NCI-H2107 treated with DMSO at 0.1 percent for 48 hours (cell line): Measurements from ENCODE around the gene GET4.
"Not testable (repeated sequence)": the region's sequence is repeated elsewhere in the genome, so short reads cannot be mapped to it uniquely, and the experiment has no call there.

Experiments
- DNase-seq: peaks from one replicate; lab custom pipeline; 2025; ENCODE audit not compliant: unreplicated experiment; lab: John Stamatoyannopoulos, UW

GET4 gene

GRCh38 chr7:914521-915194 lies 38.3 kb downstream of the GET4 start:
- DNase-seq: no peak

- DNase-seq: no peak
These were observed 39.2 kb downstream of the GET4 start for GRCh38 chr7:915291-916218.

GRCh38 chr7:916291-916941 lies 40.1 kb downstream of the GET4 start:
- DNase-seq: no peak

- no peak for DNase-seq
These were observed 41.1 kb downstream of the GET4 start for GRCh38 chr7:917255-918117.

GRCh38 chr7:918118-918425 lies 41.7 kb downstream of the GET4 start:
- DNase-seq: no peak

- no peak for DNase-seq
These were observed 42.2 kb downstream of the GET4 start for GRCh38 chr7:918441-919113.

GRCh38 chr7:919114-919442 lies 42.7 kb downstream of the GET4 start:
- DNase-seq: no peak

GRCh38 chr7:919924-920341 lies 43.6 kb downstream of the GET4 start:
- DNase-seq: no peak

GRCh38 chr7:920351-921070 lies 44.2 kb downstream of the GET4 start:
- DNase-seq: no peak

GRCh38 chr7:921071-921461 lies 44.7 kb downstream of the GET4 start:
- DNase-seq: no peak

GRCh38 chr7:921581-922333 lies 45.4 kb downstream of the GET4 start:
- DNase-seq: no peak

- no peak for DNase-seq
These were observed 46.2 kb downstream of the GET4 start for GRCh38 chr7:922334-923107.

- no peak for DNase-seq
These were observed 47.0 kb downstream of the GET4 start for GRCh38 chr7:923108-924041.

- not testable (repeated sequence) for DNase-seq
These were observed 47.7 kb downstream of the GET4 start for GRCh38 chr7:924042-924441.

GRCh38 chr7:924541-925231 lies 48.3 kb downstream of the GET4 start:
- no peak for DNase-seq

- DNase-seq: no peak
These were observed 49.2 kb downstream of the GET4 start for GRCh38 chr7:925601-926000.
